IMR-90 (cell line): ENCODE results near the gene LCAT. TPM values are rescaled to one million over a fixed set of nuclear protein-coding genes. Genes with fewer than 3 reads are reported as not detected.

Experiments used
- ATAC-seq: fragments of 200-7000 bp; cut with Tn5 transposase; 2 replicates; pipeline ENCODE4 v1.9.1; 2020; ENCODE audit warnings: low read depth, mild to moderate bottlenecking, moderate library complexity
- BruUV-seq: library from RNA; stranded (reverse); fragments of 400-500 nt; replicated peaks from 2 replicates; lab custom pipeline; 2021; lab: Mats Ljungman, UMichigan
- CTCF ChIA-PET: fragments of 300-600 bp; formaldehyde crosslinking; extraction: SDS; loops from one replicate; lab custom pipeline; 2021; ENCODE audit warnings: antibody characterized with exemption; lab: Yijun Ruan, JAX
- POLR2A ChIA-PET: fragments of 300-600 bp; sonication (Branson Sonifier 250); formaldehyde crosslinking; loops from one replicate; lab custom pipeline; 2022; ENCODE audit warnings: antibody characterized with exemption; ENCODE audit not compliant: unreplicated experiment; lab: Charles Lee
- DNase-seq: peaks from one replicate; pipeline ENCODE4 v3.0.0; 2013
- H2AFZ ChIP-seq: replicated peaks from 2 replicates; pipeline ENCODE3; 2013; ENCODE audit warnings: low read length, mild to moderate bottlenecking; ENCODE audit not compliant: poor library complexity
- H2AK5ac ChIP-seq: 2 replicates; pipeline ENCODE4 v1.6.1; 2013; ENCODE audit warnings: low read depth, low read length, inconsistent platforms
- H2AK9ac ChIP-seq: replicated peaks from 2 replicates; pipeline ENCODE3; 2013; ENCODE audit warnings: mild to moderate bottlenecking, low read depth, low read length, moderate library complexity; ENCODE audit not compliant: poor library complexity
- H2BK120ac ChIP-seq: 2 replicates; pipeline ENCODE4 v1.6.1; 2013; ENCODE audit warnings: low read depth, low read length, inconsistent platforms
- H2BK15ac ChIP-seq: 3 replicates; pipeline ENCODE4 v1.6.1; 2013; ENCODE audit warnings: low read depth, low read length, inconsistent platforms
- H2BK20ac ChIP-seq: 2 replicates; pipeline ENCODE4 v1.6.1; 2013; ENCODE audit warnings: low read depth, mild to moderate bottlenecking, inconsistent platforms, low read length, moderate library complexity
- H2BK5ac ChIP-seq: 2 replicates; pipeline ENCODE4 v1.6.1; 2013; ENCODE audit warnings: mild to moderate bottlenecking, low read depth, low read length, inconsistent platforms; ENCODE audit not compliant: poor library complexity, severe bottlenecking
- H3K14ac ChIP-seq: replicated peaks from 2 replicates; pipeline ENCODE4 v1.6.1; 2013; ENCODE audit warnings: low read depth, low read length, inconsistent platforms
- H3K18ac ChIP-seq: 2 replicates; pipeline ENCODE4 v1.6.1; 2013; ENCODE audit warnings: low read depth, low read length, control low read depth
- H3K23ac ChIP-seq: 2 replicates; pipeline ENCODE4 v1.6.1; 2013; ENCODE audit warnings: low read depth, low read length, inconsistent platforms
- H3K27ac ChIP-seq: 2 replicates; pipeline ENCODE4 v1.5.1; 2013; ENCODE audit warnings: mild to moderate bottlenecking, control low read depth, low read length; ENCODE audit not compliant: insufficient read depth
- H3K27me3 ChIP-seq: 2 replicates; pipeline ENCODE4 v1.6.1; 2013; ENCODE audit warnings: low read length; ENCODE audit not compliant: control insufficient read depth, insufficient read depth
- H3K36me3 ChIP-seq: 2 replicates; pipeline ENCODE4 v1.6.1; 2013; ENCODE audit warnings: low read length, mixed read lengths; ENCODE audit not compliant: control insufficient read depth, insufficient read depth
- H3K4ac ChIP-seq: 2 replicates; pipeline ENCODE4 v1.6.1; 2013; ENCODE audit warnings: low read depth, low read length, inconsistent platforms
- H3K4me1 ChIP-seq: 2 replicates; pipeline ENCODE4 v1.6.1; 2013; ENCODE audit warnings: low read length, mixed read lengths; ENCODE audit not compliant: control insufficient read depth, insufficient read depth
- H3K4me2 ChIP-seq: 2 replicates; pipeline ENCODE4 v1.6.1; 2013; ENCODE audit warnings: low read depth, mild to moderate bottlenecking, control low read depth, low read length, moderate library complexity
- H3K4me3 ChIP-seq: 2 replicates; pipeline ENCODE4 v1.5.1; 2013; ENCODE audit warnings: low read depth, mild to moderate bottlenecking, control low read depth, low read length, moderate library complexity; ENCODE audit not compliant: insufficient read depth
- H3K56ac ChIP-seq: 2 replicates; pipeline ENCODE4 v1.6.1; 2013; ENCODE audit warnings: low read length, inconsistent platforms; ENCODE audit not compliant: insufficient read depth; ENCODE audit errors: extremely low read depth
- H3K79me1 ChIP-seq, 2 experiments: 2 replicates each; pipeline ENCODE4 v1.6.1; 2013; ENCODE audit warnings: low read length in 2 of 2, inconsistent platforms in 1 of 2, low read depth in 1 of 2
- H3K9ac ChIP-seq: 2 replicates; pipeline ENCODE4 v1.6.1; 2013; ENCODE audit warnings: low read depth, low read length, control low read depth
- H3K9me1 ChIP-seq: 2 replicates; pipeline ENCODE4 v1.6.1; 2013; ENCODE audit warnings: low read length, inconsistent platforms; ENCODE audit not compliant: insufficient read depth
- H3K9me3 ChIP-seq: 2 replicates; pipeline ENCODE4 v1.6.1; 2013; ENCODE audit warnings: low read length; ENCODE audit not compliant: control insufficient read depth, insufficient read depth
- H4K20me1 ChIP-seq: 2 replicates; pipeline ENCODE4 v1.6.1; 2013; ENCODE audit warnings: low read length, inconsistent platforms; ENCODE audit not compliant: insufficient read depth
- H4K5ac ChIP-seq: 2 replicates; pipeline ENCODE4 v1.6.1; 2013; ENCODE audit warnings: mild to moderate bottlenecking, low read depth, low read length, control low read depth
- H4K8ac ChIP-seq, 2 experiments: 2 replicates each; pipeline ENCODE4 v1.6.1; 2013; ENCODE audit warnings: low read depth in 2 of 2, low read length in 2 of 2, control low read depth in 1 of 2, inconsistent platforms in 1 of 2
- H4K91ac ChIP-seq: 2 replicates; pipeline ENCODE4 v1.6.1; 2013; ENCODE audit warnings: low read depth, low read length, inconsistent platforms; ENCODE audit not compliant: insufficient read depth
- BHLHE40 ChIP-seq: fragments of 150-350 bp; IDR thresholded peaks from 2 replicates; pipeline ENCODE4 v1.6.1; 2016; ENCODE audit warnings: mild to moderate bottlenecking, low read depth, low read length
- CEBPB ChIP-seq: IDR thresholded peaks from 2 replicates; pipeline ENCODE4 v1.6.1; 2012; ENCODE audit warnings: low read depth, low read length, improper control_type of control experiment
- CHD1 ChIP-seq: IDR thresholded peaks from 2 replicates; pipeline ENCODE4 v1.6.1; 2012; ENCODE audit warnings: low read depth, low read length, improper control_type of control experiment
- CTCF ChIP-seq: conservative IDR thresholded peaks from 2 replicates; pipeline ENCODE4 v1.5.1; 2012; ENCODE audit warnings: mild to moderate bottlenecking, low read depth, low read length, improper control_type of control experiment
- ELK1 ChIP-seq: fragments of 150-350 bp; IDR thresholded peaks from 2 replicates; pipeline ENCODE4 v1.6.1; 2016; ENCODE audit warnings: low read depth, mild to moderate bottlenecking, low read length, moderate library complexity, borderline replicate concordance
- FOS ChIP-seq: fragments of 150-350 bp; IDR thresholded peaks from 2 replicates; pipeline ENCODE4 v1.6.1; 2016; ENCODE audit warnings: low read depth, low read length
- MAFK ChIP-seq: IDR thresholded peaks from 2 replicates; pipeline ENCODE4 v1.6.1; 2012; ENCODE audit warnings: low read depth, low read length, improper control_type of control experiment
- MXI1 ChIP-seq: IDR thresholded peaks from 2 replicates; pipeline ENCODE4 v1.6.1; 2012; ENCODE audit warnings: low read depth, mild to moderate bottlenecking, low read length, moderate library complexity, borderline replicate concordance
- NFE2L2 ChIP-seq: fragments of 150-350 bp; IDR thresholded peaks from 2 replicates; pipeline ENCODE4 v1.6.1; 2016; ENCODE audit warnings: low read depth, mild to moderate bottlenecking, low read length
- POLR2A ChIP-seq: IDR thresholded peaks from 2 replicates; pipeline ENCODE4 v1.6.1; 2012; ENCODE audit warnings: mild to moderate bottlenecking, low read depth, low read length
- RAD21 ChIP-seq: IDR thresholded peaks from 2 replicates; pipeline ENCODE4 v1.6.1; 2012; ENCODE audit warnings: low read length, improper control_type of control experiment
- RCOR1 ChIP-seq: IDR thresholded peaks from 2 replicates; pipeline ENCODE4 v1.6.1; 2012; ENCODE audit warnings: mild to moderate bottlenecking, low read length, improper control_type of control experiment; ENCODE audit not compliant: insufficient replicate concordance
- RFX5 ChIP-seq: IDR thresholded peaks from 2 replicates; pipeline ENCODE4 v1.8.0; 2012; ENCODE audit warnings: low read depth, mild to moderate bottlenecking, low read length, moderate library complexity
- SMC3 ChIP-seq: fragments of 150-350 bp; IDR thresholded peaks from 2 replicates; pipeline ENCODE4 v1.6.1; 2016; ENCODE audit warnings: low read depth, mild to moderate bottlenecking, antibody characterized with exemption, low read length, moderate library complexity
- USF2 ChIP-seq: fragments of 150-350 bp; IDR thresholded peaks from 2 replicates; pipeline ENCODE4 v1.6.1; 2017; ENCODE audit warnings: mild to moderate bottlenecking, antibody characterized with exemption, low read length, low read depth
- WGBS, 2 experiments: methylation state at CpG; one replicate each; pipeline versions ENCODE4 v1.1.5 to v1.1.7; 2013; ENCODE audit warnings: missing lambda C conversion rate in 2 of 2; ENCODE audit not compliant: insufficient read length in 1 of 2; ENCODE audit errors: extremely low coverage in 2 of 2; 5-methylcytosine and 5-hydroxymethylcytosine counted together
- dilution Hi-C: fragments of 300-500 bp; cut with HindIII; formaldehyde crosslinking; loops from one replicate; pipeline ENCODE4 v1.14.3; 2018; ENCODE audit warnings: low sequenced_read_pairs; ENCODE audit not compliant: unreplicated experiment
- in situ Hi-C: fragments of 300-500 bp; cut with MboI; formaldehyde crosslinking; loops from 3 replicates; pipeline ENCODE4 v1.14.3; 2019; ENCODE audit warnings: low sequenced_read_pairs, inconsistent platforms, mixed read lengths
- intact Hi-C: fragments of 100-400 bp; cut with micrococcal nuclease; formaldehyde crosslinking; loops from 2 replicates; pipeline ENCODE4 v1.10.0; 2022
- polyA plus RNA-seq, 3 experiments: library from polyadenylated mRNA; depleted of rRNA; stranded (reverse); fragments of >200 nt; gene quantifications; 2 replicates each; pipeline ENCODE4 v1.2.3, GENCODE V29; 2012; ENCODE audit warnings: low replicate concordance in 1 of 3
- total RNA-seq: library from RNA; depleted of rRNA; stranded (reverse); fragments of >200 nt; gene quantifications from 2 replicates; pipeline ENCODE4 v1.2.3, GENCODE V29; 2012

LCAT gene
- total and polyA plus RNA-seq, 2 of the 4 experiments (the other 2 are of a cell fraction): 1.4 to 18.8 TPM

- Histone ChIP-seq H3K27me3 (no peaks in the 10 kb centered on the region), H4K91ac (no peak overlapping the region), H2AK5ac (no peak overlapping the region), H3K79me1 (peaks cover 14 to 76% of the 10 kb centered on the region in 2 experiments), H2BK5ac (no peak overlapping the region), H3K27ac (no peak overlapping the region), H3K4ac (no peak overlapping the region), H3K18ac (no peak overlapping the region), H3K36me3 (peaks cover 79% of the 10 kb centered on the region), H3K56ac (no peak overlapping the region), H2AK9ac (no peak overlapping the region), H3K9ac (no peak overlapping the region), H4K5ac (no peak overlapping the region), H2BK15ac (no peak overlapping the region), H3K4me3 (no peak overlapping the region), H3K4me2 (no peak overlapping the region), H3K23ac (no peak overlapping the region), H3K9me3 (no peaks in the 10 kb centered on the region), H4K8ac (no peak overlapping the region), H2BK20ac (no peak overlapping the region), H4K20me1 (peaks cover 55% of the 10 kb centered on the region), H2BK120ac (no peak overlapping the region), H3K14ac (no peak overlapping the region), H3K9me1 (no peaks in the 10 kb centered on the region; the same call in 1 of the 2 replicates), H2AFZ (no peak overlapping the region), H3K4me1 (no peaks in the 10 kb centered on the region)
- in situ Hi-C loops: loop anchor here (25.0 kb wide), 1 partner anchor 405 kb away; the partner anchor contains the start of gene RIPOR1
- WGBS, 2 experiments: 97% methylated on average over 11 of the region's 27 CpGs; no CpG with 5 or more reads in 1 of the 2 experiments
- ATAC-seq: no peak; the same call in 1 of the 2 replicates
- TF ChIP-seq SMC3 (no peak), BHLHE40 (no peak), MXI1 (no peak), RAD21 (no peak), ELK1 (no peak), RCOR1 (no peak), POLR2A (no peak), NFE2L2 (no peak), MAFK (no peak), USF2 (no peak), CTCF (no peak), CEBPB (no peak), CHD1 (no peak), FOS (no peak), RFX5 (no peak)
- POLR2A ChIA-PET: no interaction called here
- dilution Hi-C loops: no loop called here
- no peak for DNase-seq
- no TSS peak for BruUV-seq
- intact Hi-C loops: no loop called here
- CTCF ChIA-PET: interaction anchor here (0.5 to 0.8 kb wide), 3 partner anchors 52 to 112 kb away, joined by 3 read pairs; no protein-coding TSS in a partner anchor
Observed at GRCh38 chr16:67942510-67943255, 1.2 kb downstream of the LCAT start.
